Non-pigmented ciliary epithelial cell (primary cell): ENCODE data around the gene TRABD2B.

Experiments used
- DNase-seq: peaks from one replicate; pipeline ENCODE4 v3.0.0-alpha.2; 2010; ENCODE audit warnings: low read depth

The TRABD2B gene

DNA sequence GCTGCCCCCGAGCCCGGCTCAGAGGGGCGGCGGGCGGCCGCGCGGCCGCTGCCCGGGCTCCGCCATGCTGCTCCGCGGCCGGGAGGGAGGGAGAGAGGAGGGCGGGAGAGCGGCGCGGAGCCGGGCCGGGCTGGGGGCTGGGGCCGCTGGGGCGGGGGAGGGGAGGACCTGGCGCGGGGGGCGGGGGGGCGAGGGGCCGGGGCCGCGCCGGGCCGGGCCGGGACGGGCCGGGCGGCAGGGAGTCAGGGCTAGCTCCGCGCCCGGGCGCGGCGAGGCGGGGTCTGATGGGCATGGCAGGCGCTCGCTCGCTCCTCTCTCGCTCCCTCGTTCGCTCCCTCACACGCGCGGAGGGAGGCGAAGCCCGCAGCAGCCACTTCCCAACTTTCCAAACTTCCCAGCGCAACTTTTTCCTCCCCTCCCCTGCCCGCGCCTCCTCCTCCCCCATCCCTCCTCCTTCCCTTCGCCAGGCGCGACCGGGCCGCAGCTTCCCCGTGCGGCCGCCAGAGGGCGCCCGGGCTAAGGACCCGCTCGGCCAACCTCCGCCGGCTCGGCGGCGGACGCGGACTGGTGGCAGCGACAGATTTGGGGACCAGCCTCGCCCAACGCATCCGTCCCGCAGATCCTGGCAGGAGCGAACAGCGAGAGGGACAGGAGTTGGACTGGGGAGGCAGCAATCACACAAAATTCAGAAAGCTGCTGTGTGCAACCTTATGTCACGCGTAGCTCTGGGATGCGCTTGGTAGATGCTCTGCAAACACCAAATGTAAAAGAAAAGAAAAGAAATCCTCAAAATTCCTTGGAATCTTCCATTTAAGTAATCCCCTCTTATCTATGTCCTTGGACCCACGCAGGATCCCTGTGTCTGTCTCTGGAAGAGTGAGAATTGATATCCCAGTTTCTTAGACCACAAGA, at the start of gene TRABD2B:
Gene TRABD2B (minus strand): TSS at position 97 of the 912 bp plus-strand sequence.
- no peak for DNase-seq

DNA sequence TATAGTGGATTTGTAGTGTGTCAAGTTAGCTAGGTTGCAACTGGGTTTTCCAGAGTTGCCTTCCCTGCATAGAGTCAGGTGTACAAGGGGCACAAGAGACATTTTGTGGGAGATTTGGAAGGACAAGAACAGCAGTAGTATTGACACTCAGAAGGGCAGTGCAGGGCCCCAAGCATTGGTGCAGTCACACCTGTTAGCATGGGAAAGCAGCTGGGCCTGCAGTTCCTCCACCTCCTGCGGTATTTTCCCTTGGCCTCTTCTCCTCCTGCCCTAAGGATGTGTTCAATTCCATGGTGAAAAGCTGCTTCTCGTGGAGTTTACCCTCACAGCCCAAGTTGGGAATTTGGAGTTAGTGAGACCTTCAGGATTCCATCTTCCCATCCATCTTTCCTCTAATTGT, 47.1 kb upstream of the TRABD2B start:
- DNase-seq, result no peak

DNA sequence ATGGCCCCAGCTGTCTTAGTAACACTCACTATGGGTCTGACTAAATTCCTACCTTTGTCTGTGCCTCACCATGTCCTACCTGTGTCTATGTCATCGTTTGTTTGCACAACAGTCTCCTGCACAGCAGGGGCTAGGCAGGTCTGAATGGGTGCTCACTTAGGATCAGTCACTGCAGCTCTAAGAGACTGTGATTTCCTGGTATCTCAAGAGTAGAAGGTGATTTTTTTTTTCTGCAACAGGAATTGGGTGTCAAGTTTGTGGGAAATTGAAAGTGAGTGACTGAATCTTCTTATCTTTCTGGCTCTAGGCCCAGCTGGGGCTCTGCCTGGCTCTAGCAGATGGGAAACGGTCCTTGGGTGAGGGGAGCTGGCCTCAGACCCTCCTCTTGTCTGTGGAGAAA, 46.4 kb upstream of the TRABD2B start:
- no peak for DNase-seq

DNA sequence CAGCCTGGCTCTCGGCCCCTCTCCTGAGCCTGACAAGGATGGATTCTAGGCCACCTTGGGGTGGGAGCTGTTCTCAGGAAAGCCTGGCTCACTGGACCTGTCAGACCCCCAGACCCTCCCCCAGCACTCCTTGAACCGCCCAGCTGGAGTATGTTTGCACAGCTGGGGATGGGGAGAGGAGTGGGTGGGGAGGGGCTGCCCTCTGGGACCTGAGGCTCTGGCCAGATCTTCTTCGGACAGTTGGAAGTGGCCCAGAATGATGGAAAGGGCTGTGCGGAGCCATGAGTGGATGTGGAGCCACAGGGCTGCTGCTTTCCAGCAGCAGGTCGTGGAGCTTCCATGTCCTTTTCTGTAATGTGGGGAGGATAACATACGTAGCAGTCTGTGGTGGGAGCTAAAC, 43.0 kb upstream of the TRABD2B start:
- no peak for DNase-seq

DNA sequence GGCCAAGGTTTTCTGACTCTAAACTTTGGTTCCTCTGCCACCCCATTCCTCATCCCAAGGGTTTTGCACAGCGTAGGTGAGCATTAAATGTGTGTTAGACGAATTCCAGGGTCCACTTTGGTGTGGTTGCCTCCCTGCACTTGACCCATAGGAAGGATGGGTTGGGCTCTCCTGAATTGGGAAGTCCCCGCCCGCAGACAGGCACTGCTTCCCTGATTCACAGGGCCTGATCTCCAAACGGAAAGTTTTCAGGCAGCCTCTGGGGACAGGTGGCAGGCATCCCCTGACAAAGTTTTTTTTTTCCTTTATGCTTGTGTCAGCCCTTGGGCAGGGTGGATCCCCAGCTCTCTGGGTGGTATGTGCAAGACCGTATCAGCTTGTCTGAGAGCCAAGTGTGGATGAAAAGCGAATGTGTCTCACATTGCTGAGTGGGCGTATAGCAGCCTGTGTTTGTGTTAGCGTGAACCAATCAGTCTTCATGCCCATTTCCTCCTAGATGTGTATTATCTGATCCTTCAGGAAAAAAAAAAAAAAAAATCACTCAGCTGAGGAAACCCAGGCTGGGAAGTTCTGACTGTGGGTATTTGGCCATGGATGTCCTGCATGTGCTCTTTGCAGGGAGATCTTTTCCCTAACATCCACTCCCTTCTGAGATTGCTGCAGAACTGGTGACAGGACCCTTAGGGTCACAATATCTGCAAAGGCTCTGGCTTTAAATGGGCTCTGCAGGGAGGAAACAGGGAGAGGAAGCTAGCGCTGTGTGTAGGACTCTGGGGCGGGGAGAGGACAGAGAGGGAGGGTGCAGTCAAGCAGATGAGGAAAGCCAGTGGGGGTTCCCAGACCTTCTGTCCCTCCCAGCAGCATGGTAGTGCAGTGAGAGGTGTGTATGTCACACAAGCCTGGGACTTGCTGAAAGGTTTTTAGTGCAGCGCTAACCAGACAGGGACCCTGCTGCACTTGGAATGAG, 42.2 kb upstream of the TRABD2B start:
- DNase-seq, result no peak

DNA sequence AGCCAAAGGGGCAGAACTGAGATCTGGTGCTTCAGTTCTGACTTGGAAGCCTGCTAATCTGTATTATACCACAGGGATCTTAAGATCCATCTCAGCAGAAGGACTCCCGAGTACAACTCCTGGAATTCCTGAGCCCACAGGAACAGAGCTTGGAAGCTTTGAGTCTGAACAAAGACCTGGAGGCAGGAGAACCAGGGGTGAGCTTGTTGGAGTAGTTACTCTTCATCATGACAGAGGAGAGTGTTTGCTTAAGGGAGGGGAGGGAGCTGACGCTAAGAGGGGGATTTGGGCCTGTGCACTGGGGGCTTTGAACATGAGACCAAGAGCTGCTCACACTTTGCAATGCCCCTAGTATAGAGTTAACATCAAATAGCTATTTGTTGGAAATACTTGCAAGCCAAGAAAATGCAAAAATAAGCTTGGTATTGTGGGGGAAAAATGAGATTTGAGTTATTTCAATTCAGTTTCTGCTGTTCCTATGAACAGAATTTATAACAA, 41.1 kb upstream of the TRABD2B start:
- no peak for DNase-seq

DNA sequence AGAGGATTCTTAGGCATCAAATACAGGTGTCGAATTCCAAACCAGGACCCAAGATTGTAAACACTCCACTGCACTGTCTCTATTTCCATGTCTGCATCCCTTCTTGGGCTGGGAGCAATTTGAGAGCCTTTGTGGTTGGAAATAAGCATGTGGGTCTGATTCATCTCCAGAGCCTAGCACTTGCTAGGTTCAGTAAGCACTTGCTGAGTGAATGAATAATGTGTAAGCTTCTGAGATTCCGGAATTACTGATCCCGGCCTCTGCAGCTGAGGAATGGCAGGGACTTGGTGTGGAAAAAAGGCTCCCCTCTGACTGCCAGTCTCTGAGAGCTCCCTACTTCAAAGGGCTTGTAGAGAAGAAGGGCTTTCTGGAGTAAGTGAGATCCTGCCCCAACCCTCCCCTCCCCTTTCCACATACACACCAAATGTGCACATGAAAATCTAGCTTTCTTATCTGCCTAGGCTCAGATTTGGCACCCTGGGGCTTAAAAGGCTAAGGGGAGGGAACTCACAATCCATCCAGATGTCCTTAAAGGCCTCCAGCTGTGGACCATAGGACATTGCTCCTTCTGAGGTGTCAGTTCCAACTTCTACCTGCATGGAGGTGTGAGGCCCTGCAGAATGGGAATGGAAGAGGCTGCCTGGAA, 39.6 kb upstream of the TRABD2B start:
- no peak for DNase-seq

DNA sequence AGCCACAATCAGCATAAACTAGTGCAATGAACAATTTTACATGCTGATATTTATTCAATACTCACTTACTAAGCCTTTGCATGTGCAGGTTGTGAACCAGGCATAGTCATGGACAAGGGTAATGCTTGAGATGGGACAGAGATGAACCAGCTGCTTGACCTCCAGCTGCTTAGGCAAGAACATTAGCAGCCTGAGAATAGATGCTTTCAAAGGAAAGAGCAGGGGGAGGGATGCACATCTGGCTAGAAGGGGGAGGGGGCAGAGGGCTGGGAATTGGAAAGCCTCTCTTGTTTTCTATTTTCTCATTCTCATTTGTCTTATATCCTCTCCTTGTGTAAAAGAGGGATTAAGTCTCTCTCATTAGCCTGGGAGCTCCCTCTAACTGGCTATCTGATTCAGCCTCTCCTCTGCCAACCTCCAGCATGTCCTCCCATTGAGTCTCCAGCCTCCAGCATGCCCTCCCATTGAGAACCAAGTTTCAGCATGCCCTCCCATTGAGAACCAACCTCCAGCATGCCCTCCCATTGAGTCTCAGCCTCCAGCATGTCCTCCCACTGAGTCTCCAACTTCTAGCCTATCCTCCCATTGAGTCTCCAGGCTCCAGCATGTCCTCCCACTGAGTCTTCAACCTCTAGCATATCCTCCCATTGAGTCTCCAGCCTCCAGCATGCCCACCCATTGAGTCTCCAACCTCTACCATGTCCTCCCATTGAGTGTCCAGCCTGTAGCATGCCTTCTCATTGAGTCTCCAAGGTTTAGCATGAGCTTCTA, 38.4 kb upstream of the TRABD2B start:
- no peak for DNase-seq

DNA sequence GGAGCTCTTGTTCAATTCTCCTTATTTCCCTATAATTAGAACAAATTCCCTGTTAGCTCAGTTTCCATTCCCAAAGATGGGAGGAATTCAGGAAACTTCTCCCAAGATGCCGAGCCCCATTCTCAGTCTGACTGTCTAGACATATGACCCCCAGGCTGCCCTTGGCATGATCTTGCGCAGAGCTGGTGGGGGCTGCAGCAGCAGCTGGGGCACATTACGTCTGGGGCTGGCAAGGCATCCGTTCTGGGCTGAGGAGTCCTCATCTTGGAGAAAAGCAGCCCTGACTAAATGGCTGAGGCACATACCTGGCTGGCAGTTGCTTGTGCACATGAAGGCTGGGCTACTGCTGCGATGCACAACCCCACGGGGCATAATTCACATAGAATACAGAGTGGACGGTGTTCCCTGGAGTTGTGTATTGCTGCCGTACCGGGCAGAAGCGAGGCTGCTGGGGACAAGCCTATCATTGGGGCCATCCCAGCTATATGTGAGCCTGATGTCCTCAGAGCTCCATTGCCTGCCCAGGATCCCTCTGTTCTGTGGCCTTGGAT, 36.4 kb upstream of the TRABD2B start:
- no peak for DNase-seq

DNA sequence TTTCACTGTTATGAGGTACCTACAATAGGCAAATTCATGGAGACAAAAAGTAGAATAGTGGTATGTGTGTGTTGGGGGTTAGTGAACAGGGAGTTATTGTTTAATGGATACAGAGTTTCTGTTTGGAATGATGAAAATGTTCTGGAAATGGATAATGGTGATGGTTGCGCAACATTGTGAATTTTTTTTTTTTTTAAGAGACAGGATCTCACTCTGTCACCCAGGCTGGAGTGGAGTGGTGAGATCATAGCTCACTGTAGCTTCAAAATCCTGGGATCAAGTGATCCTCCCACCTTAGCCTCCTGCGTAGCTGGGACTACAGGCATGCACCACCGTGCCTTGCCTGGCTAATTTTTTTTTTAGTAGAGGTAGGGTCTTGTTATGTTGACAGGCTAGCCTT, 34.5 kb upstream of the TRABD2B start:
- no peak for DNase-seq

DNA sequence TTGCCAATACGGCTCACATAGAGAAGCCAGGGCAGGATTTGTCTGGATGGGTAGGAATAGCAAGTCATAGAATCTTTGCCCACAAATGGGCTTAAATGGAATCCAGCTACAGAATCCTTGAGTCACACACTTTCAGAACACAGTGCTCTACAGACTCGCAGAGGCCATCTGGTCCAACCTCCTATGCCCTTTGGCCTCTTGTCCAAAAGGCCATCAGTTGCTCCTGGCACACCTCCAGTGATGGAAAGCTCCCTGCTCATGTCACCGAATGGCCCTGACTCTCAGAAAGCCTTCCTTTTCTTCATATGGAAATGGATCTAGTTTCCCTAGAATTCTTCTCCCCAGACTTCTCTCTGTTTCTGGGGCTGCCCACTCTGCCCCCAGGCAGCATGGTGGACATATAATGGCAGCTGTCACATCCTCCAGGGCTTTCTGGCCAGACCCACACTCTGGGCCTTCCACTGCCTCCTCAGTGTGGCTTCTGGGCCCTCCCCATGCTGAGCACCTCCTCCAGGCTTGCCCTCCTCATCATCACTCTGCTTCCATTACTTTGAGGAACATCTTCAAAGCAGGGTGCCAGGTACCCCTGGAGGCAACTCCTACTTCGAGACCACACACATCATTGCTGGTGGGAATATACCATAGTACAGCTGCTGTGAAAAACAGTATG, 33.6 kb upstream of the TRABD2B start:
- no peak for DNase-seq

DNA sequence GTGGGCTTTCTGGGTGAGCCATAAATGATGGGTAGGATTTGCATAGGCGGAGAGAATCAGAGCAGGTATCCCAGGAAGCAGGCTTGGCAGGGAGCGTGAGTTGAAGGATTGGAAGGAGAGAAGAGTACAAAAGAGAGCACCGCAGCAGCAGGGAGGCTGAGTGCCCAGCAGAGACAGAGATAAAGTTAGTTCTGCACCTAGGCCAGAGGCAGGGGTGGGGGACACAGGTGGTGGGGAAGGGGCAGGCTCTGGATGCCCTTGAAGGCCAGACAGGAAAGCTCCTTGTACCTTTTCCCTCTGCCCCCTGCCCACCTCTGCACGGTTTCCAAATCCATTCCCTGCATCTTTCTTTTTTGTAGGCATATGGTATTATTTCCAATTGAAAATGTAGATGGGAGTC, 33.0 kb upstream of the TRABD2B start:
- DNase-seq, result no peak

DNA sequence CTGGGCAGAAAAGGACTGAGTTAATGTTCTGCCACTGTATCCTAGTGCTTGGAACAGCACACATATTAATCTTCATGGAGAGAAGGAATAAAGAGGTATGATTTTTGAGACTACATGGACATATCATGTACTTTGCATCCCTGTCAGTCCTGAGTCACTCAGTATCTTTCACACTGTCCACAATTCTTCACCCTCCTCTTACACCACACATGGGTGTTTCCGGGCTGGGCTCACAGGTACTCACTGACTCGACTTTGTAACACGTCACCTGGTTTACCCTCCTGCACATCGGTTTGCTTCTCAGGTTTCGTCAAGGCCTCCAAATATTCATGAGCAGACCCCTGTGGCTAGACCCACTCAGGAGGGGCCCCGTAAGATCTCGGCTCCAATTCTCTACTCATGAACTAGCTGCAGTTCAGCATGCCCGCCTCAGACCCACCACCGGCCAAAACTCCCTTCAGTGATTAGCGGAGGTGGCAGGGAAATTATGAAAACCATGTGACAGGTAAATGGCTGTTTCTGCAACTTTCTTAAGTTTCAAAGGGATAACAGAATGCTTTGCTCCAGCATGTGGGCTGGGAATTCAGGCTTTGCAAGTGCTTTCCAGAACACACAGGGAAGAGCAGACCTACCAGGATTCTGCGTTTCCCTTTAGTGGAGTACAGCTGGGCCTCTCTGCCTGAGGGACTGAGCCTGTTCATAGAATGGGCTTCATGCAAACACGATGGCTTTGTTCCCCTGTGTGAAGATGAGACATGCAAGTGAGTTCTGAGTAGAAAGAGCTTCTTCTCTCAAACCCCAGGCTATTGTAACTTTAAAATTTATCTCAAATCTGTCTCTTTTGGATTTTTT, 31.3 kb upstream of the TRABD2B start:
- DNase-seq, result no peak

DNA sequence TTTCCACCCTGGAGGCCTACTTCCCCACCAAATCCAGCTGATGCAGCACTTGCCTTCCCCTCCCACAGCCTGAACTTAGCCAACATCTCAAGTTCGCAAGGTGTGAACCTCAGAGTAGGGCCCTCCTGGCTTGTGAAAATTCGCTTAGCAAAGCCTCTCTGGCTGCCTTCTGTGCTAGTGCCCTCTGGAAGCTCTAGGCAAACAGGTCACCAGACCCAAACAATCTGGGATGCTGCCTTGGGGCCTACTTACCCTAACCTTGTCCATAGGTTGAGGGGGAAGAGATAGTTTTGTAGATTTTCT, 30.3 kb upstream of the TRABD2B start:
- no peak for DNase-seq

DNA sequence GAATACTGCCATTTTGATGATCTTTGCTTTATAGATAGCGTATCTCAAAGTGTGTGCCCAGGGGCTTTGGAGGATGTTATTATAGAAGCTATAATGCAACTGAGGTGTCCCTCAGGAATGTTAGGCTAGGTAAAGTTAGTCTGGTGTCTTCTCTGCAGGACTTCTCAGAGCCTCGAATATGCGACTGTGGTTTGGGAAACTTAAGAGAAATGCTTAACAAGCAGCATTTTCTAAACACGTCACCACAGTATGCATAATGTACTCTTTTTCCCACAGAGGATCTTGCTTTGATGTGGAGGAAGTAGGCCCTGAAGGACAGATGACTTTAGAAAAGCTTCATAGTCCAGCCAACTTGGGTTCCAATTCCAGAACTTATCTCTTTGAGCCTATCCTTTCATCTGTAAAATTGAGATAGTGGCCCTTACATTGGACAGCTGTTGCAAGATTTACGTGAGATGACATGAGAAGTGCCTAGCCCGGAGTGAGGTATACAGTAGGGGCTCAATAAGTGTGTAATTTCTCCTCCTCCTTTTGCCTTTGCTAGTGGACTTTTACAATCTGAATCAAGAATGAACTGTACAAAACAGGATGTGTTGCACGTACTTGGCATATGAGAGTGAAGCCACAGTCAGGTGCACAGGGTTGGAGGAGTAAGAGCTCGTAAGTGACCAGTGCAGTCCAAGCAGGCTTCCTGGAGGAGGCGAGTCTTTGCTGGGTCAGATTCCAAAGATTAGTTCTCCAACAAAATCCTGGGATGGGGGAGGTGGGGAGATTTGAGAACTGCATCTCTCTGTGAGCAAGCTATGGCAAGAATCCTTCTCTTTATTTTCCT, 29.7 kb upstream of the TRABD2B start:
- DNase-seq, result no peak

DNA sequence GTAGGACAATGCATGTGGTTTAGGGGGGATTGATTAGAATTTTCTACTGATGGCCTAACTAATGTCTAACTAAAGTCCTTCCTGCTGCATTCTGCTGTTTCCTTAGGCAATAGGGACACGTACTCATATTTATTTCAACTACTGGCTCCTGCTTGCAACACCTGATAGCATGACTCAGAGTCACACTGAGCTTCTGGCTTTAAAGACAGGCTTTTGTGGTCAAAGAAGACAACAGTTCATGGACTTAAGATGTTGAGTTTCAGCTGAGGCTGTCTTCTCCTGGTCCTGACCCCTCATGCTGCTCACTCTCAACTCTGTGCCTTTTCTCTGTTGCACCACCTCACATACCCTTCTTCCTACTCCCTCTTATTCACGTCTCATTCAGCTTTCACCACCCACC, 29.1 kb upstream of the TRABD2B start:
- no peak for DNase-seq

DNA sequence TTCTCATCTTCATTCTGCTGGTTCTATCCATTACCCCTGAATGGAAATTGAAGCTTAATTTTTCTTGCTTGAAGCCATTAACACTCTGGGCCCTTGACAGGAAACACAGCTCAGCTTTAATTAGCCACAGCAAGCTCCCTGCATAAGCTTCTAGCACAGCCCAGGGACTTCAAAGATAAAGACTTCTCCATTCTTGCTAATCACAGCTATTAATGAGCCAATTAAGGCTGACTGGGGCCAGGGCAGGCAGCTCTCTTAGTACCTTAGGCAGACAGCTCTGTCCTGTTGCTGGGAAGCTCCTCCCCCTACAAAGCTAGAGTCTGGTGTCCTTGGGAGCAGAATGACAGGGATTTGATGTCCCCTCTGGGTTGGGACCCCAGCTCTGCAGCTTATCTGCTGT, 27.9 kb upstream of the TRABD2B start:
- no peak for DNase-seq

DNA sequence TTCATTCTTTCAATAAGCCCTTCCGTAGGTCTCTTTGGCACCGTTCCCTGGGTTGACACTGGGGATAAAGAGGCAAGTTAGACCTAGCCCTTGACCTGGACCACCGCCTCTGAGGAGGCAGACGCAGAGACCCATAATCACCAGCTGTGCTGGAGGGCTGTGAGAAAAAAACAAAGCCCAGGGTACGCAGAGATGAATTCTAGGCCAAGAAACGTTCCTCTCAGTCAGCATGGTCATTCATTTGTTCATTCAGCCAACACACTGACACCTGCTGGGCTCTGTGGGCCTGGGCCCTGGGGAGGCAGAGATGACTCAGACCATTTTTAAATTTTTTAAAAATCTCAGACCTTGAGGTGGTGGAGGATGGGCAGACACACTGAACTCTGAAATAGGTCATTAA, 26.3 kb upstream of the TRABD2B start:
- DNase-seq, result no peak

DNA sequence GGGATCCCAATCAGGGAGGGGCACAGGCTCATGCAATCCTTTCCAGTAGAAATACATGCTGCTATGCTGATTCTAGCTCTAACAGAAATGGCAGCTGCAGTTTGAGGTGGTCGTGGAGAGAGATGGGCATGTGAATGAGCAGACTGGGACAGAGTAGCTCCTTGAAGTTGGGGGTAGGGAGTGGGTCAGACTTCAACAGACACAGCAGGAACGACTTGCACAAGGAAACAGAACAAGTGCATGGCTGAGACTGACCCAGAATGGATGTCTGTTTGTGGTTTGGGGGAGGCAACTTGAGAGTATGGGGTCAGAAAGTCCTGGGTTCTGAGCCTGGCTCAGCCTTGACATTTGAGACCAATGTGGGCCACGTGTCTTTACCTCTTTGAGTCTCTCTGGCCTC, 25.1 kb upstream of the TRABD2B start:
- no peak for DNase-seq
